ENCODE results near the gene SCNM1.

DNA sequence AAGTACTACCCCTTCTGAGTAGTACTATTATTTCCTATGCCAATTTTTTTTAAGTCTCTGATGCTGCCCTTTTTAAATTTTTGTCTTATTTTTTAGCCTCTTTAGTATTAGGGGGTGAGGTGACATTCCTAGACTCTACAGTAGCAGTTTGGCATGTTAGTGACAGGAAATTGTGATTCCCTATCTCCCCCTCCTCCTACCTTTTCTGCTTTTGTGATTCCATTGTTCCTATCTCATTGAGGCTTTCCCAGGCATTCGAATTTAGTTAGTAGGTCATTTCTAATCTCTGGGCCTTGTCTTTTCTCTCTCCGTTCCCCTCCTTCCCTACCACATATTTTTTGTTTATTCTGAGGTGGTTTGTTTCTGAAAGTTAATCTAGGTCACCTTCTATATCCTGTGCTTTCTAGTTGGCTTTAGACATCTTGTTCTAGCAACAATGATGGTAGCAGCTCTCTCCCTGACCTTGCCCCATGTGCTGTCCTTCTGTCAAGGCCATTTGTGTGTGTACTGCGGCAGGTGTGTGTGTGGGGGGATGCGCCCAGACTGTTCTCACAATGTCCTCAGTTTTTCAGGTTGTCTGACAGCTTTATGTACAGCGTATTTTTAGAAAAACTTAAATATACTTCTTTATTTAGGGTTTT lies 41.1 kb upstream of the SCNM1 start:
- TF ChIP-seq POLR2A (IDR thresholded peaks at IDR 0.05; ENCODE audit: low read depth, low read length) (no peak), POLR2AphosphoS5 (IDR thresholded peaks at IDR 0.05; ENCODE audit: low read depth, low read length) (no peak), PAX5 (IDR thresholded peaks at IDR 0.05; ENCODE audit: insufficient read depth, low read length, severe bottlenecking) (no peak), TAF1 (IDR thresholded peaks at IDR 0.05; ENCODE audit: low read depth, low read length) (no peak), POU2F2 (IDR thresholded peaks at IDR 0.05; ENCODE audit: low read depth, low read length) (no peak)

Data from GM12891 (cell line).